ENCODE data around the gene SRSF1. TPM values are rescaled to one million over a fixed set of nuclear protein-coding genes. Genes with fewer than 3 reads are reported as not detected.

The SRSF1 gene
- total and polyA plus RNA-seq, 9 donors: 77.8 to 184 (median 157) TPM

DNA sequence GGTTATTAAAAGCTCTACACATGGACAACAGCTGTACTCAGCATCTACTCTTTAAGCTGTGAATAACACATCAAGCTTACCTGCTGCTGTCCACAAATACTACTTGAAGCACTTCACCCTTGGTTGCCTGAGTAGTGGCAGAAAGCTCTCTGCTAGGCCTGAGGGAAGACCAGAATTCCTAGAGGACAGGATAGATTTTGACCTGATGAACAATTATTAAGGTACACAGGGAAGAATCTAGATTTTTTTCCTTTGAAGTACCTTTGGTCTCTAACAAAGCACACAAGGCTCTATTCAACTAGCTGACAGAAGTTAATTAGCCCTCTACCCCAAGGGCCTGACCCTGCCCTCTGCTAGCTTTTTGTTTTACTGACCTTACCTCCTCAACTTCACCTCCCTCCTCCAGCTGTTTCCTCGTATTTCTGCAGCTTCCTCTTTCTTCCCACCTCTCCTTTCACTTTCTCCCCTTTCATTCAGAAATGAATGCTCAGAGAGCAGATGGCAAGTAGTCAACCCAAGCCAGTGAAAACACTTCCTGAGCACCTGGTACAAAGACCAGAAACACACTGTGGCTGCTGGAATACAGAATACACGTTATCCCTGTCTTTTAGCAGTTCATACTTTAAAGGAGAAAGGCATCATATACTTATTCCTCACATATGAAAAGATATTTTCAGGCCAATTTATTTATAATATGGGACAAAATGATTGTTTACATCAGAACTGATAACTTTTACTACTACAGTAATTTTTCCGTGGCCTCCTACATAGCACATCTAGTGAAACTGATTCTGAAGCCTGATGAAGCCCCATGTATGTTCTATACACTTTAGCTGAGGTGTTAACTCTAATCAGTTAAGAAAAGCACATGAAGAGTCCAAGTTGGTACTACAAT is 13.3 kb downstream of the SRSF1 start:
- H3K9me3 ChIP-seq: no peaks in the 10 kb centered on the region
- H3K4me3 ChIP-seq: no peak overlapping the region
- TF ChIP-seq EP300 (IDR thresholded peaks at IDR 0.05): no peak
- TF ChIP-seq POLR2A (IDR thresholded peaks at IDR 0.05): no peak
- TF ChIP-seq, protein P1, sequence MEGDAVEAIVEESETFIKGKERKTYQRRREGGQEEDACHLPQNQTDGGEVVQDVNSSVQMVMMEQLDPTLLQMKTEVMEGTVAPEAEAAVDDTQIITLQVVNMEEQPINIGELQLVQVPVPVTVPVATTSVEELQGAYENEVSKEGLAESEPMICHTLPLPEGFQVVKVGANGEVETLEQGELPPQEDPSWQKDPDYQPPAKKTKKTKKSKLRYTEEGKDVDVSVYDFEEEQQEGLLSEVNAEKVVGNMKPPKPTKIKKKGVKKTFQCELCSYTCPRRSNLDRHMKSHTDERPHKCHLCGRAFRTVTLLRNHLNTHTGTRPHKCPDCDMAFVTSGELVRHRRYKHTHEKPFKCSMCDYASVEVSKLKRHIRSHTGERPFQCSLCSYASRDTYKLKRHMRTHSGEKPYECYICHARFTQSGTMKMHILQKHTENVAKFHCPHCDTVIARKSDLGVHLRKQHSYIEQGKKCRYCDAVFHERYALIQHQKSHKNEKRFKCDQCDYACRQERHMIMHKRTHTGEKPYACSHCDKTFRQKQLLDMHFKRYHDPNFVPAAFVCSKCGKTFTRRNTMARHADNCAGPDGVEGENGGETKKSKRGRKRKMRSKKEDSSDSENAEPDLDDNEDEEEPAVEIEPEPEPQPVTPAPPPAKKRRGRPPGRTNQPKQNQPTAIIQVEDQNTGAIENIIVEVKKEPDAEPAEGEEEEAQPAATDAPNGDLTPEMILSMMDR (IDR thresholded peaks at IDR 0.05): no peak
- H3K4me1 ChIP-seq (ENCODE audit: insufficient read depth): peaks cover 2% of the 10 kb centered on the region
- no peak for DNase-seq
- WGBS, 3 donors: 21 to 35% (median 27%) methylated on average over 3 of the region's 3 CpGs
- intact Hi-C loops (cut with DNase I): loop anchor here in 1 of 4 donors (5.0 kb wide), 1 partner anchor 131 kb away; no protein-coding TSS in a partner anchor
- H3K36me3 ChIP-seq: no peaks in the 10 kb centered on the region
- H3K27ac ChIP-seq: no peak overlapping the region
- no peaks in the 10 kb centered on the region for H3K27me3 ChIP-seq

DNA sequence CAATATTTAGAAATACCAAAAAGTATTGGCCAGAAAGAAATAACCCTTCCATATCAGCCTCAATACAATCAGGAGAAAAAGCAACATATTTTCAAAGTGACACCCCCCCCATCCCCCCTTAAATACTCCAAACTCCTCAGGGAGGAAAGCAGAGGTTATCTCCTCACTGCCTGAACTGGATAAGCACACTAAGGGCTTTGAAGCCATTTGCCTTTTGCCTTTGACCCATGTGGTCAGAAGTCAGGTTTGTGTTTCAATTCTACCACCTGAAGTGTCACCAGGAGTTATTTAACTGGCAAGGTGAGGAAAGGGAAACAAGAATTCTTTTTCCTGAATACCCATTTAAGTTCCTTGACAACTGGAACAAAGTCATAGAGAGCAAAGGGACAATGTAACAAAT is 15.5 kb downstream of the SRSF1 start:
- H3K4me1 ChIP-seq (ENCODE audit: insufficient read depth): peaks cover 2% of the 10 kb centered on the region
- TF ChIP-seq, protein P1 (IDR thresholded peaks at IDR 0.05): no peak
- TF ChIP-seq POLR2A (IDR thresholded peaks at IDR 0.05) (no peak), EP300 (IDR thresholded peaks at IDR 0.05) (no peak)
- no peak for DNase-seq
- no peaks in the 10 kb centered on the region for H3K36me3 ChIP-seq
- no peak overlapping the region for H3K27ac ChIP-seq
- no peak overlapping the region for H3K4me3 ChIP-seq
- H3K9me3 ChIP-seq: no peaks in the 10 kb centered on the region
- no peaks in the 10 kb centered on the region for H3K27me3 ChIP-seq
- intact Hi-C loops (cut with DNase I): loop anchor here in 2 of 4 donors (2.0 to 5.0 kb wide), 2 partner anchors 129 to 131 kb away; no protein-coding TSS in a partner anchor

DNA sequence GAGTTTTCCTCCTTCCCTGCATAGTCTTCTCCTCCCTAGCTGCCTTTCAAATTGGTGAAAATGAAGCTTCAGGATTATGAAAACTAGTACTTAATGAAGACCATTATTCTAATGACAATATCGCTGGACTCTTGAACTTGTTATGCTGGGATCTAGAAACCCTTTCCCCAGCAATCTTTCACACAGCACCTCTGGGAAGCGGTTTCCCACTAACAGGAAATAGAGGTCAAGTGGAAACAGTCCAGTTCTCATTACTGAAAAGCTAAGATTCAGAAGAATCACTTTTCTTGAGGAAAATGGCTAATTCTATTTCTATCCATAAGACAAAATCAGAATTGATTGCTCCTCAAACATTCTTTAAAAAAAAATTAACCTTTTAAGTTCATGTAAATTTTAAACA is 17.0 kb downstream of the SRSF1 start:
- H3K27ac ChIP-seq: no peak overlapping the region
- H3K36me3 ChIP-seq: no peaks in the 10 kb centered on the region
- H3K27me3 ChIP-seq: no peaks in the 10 kb centered on the region
- H3K9me3 ChIP-seq: no peaks in the 10 kb centered on the region
- intact Hi-C loops (cut with DNase I): loop anchor here in 2 of 4 donors (2.0 to 5.0 kb wide), 2 partner anchors 128 to 129 kb away; no protein-coding TSS in a partner anchor
- no peak overlapping the region for H3K4me3 ChIP-seq
- DNase-seq: no peak
- 21 to 45% (median 23%) methylated on average over 2 of the region's 2 CpGs for whole genome bisulfite sequencing, 3 donors
- TF ChIP-seq POLR2A (IDR thresholded peaks at IDR 0.05) (no peak), EP300 (IDR thresholded peaks at IDR 0.05) (no peak)
- TF ChIP-seq, protein P1 (IDR thresholded peaks at IDR 0.05): no peak
- peaks cover 2% of the 10 kb centered on the region for H3K4me1 ChIP-seq (ENCODE audit: insufficient read depth)

DNA sequence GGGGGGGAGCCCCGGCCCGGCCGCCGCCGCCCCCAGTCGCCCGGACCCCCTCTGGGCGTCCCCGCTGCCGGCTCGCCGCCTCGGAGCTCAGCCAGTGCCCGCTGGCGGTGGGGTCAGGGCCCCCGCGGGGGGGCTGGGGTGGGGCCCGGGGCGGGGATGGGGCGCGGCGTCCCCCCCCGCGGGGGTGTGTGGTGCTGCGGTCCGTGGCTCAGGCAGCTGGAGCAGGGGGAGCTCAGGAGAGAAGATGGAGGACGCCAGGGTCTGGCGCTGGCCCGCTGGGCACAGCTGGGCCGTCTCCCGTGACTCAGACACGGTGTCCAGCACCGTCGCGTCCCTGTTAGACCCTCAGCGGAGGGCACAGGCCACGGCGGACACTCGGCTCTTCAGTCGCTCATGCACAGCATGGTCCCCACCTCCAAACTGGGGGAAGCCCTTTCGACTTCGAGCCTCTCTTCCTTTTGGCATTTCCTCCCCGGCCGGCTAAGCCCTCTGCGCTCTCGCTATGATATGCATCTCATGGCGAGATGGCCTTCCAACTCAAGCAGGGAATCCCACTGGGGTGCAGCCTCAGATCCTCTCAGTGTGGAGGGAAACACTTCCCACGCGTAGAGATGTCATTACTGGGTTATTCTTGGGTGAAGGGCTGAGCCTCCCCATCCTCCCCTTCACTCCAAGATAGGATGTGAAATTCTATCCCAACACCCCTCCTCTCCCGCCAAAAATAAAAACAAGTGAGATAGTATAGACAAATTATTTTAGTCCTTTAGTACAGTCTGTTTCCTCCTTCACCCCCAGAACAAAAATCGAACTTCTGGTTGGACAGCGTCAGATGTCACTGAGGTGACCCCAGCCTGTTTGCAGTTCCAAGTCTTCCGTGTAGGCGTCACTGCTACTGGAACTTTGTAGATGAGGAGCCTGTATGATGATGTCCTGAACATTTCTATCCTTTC is 18.5 kb downstream of the SRSF1 start:
- peak overlapping the region; percentile 86 for H3K4me3 ChIP-seq
- no peaks in the 10 kb centered on the region for H3K27me3 ChIP-seq
- peak; percentile 73 to 85 (median 80) for DNase-seq
- H3K36me3 ChIP-seq: no peaks in the 10 kb centered on the region
- peaks cover 5% of the 10 kb centered on the region for H3K4me1 ChIP-seq (ENCODE audit: insufficient read depth)
- no peaks in the 10 kb centered on the region for H3K9me3 ChIP-seq
- peak overlapping the region; percentile 93 to 95 for H3K27ac ChIP-seq
- intact Hi-C loops (cut with DNase I): loop anchor here in 2 of 4 donors (5.0 kb wide), 2 partner anchors 96 to 126 kb away; no protein-coding TSS in a partner anchor
- no peak for TF ChIP-seq POLR2A (IDR thresholded peaks at IDR 0.05)
- TF ChIP-seq, protein P1 (IDR thresholded peaks at IDR 0.05): no peak
- TF ChIP-seq EP300 (IDR thresholded peaks at IDR 0.05): no peak
- WGBS, 3 donors: 1% methylated on average over 26 to 54 of the region's 54 CpGs

Data from ovary (tissue), 9 donors.